GM12878 (cell line): ENCODE measurements around the gene TMTC3. TPM values are rescaled to one million over a fixed set of nuclear protein-coding genes. Genes with fewer than 3 reads are reported as not detected.

ENCODE experiments used
- ATAC-seq: fragments of 200-7000 bp; cut with Tn5 transposase; 3 replicates; pipeline ENCODE4 v1.9.1; 2020; ENCODE audit warnings: mild to moderate bottlenecking, moderate library complexity
- BruUV-seq: library from RNA; stranded (reverse); fragments of 400-500 nt; replicated peaks from 2 replicates; lab custom pipeline; 2021; lab: Mats Ljungman, UMichigan
- CTCF ChIA-PET: fragments of 300-600 bp; sonication (Branson Sonifier 250); formaldehyde crosslinking; extraction: SDS; loops from one replicate; lab custom pipeline; 2021; ENCODE audit warnings: inconsistent platforms; lab: Yijun Ruan, JAX
- POLR2A ChIA-PET: fragments of 350-600 bp; formaldehyde crosslinking; extraction: SDS; loops from one replicate; lab custom pipeline; 2021; ENCODE audit warnings: inconsistent platforms; lab: Charles Lee
- RAD21 ChIA-PET: fragments of 300-600 bp; sonication (Branson Sonifier 250); formaldehyde crosslinking; loops from one replicate; lab custom pipeline; 2023; ENCODE audit warnings: antibody characterized with exemption; ENCODE audit not compliant: unreplicated experiment; lab: Charles Lee
- SMC1A ChIA-PET: fragments of 300-600 bp; sonication (Branson Sonifier 250); formaldehyde crosslinking; loops from one replicate; lab custom pipeline; 2023; ENCODE audit not compliant: unreplicated experiment, uncharacterized antibody; lab: Charles Lee
- DNase-seq: peaks from one replicate; pipeline ENCODE4 v3.0.0-alpha.2; 2011; ENCODE audit warnings: low read depth, low spot score
- FAIRE-seq: peaks from 3 replicates; lab custom pipeline; 2011; peaks lifted over from hg19 to GRCh38; lab: Jason Lieb, UNC
- H2AFZ ChIP-seq: 2 replicates; pipeline ENCODE4 v1.6.0; 2011; ENCODE audit warnings: low read depth, low read length, control low read depth; ENCODE audit not compliant: control insufficient read depth
- H3K27ac ChIP-seq: 2 replicates; pipeline ENCODE4 v1.5.1; 2011; ENCODE audit warnings: control low read depth; ENCODE audit not compliant: control insufficient read depth, insufficient read depth
- H3K27me3 ChIP-seq, 2 experiments: replicated peaks in 1 of 2; 2 replicates each; pipeline versions ENCODE4 v1.6.0 to v1.6.1; 2011; ENCODE audit warnings: low read length in 1 of 2; ENCODE audit not compliant: control insufficient read depth in 2 of 2, insufficient read depth in 2 of 2
- H3K36me3 ChIP-seq, 2 experiments: 2 replicates each; pipeline ENCODE4 v1.5.1; 2011; ENCODE audit warnings: low read length in 1 of 2; ENCODE audit not compliant: control insufficient read depth in 2 of 2, insufficient read depth in 2 of 2
- H3K4me1 ChIP-seq: 2 replicates; pipeline ENCODE4 v1.6.1; 2011; ENCODE audit warnings: mild to moderate bottlenecking, low read length, moderate library complexity, mixed read lengths; ENCODE audit not compliant: control insufficient read depth, insufficient read depth
- H3K4me2 ChIP-seq: 2 replicates; pipeline ENCODE4 v1.6.0; 2011; ENCODE audit warnings: control low read depth; ENCODE audit not compliant: control insufficient read depth, insufficient read depth
- H3K4me3 ChIP-seq: fragments of 200-600 bp; sonication (generic); 2 replicates; pipeline ENCODE4 v1.5.1; 2016
- H3K79me2 ChIP-seq: 2 replicates; pipeline ENCODE4 v1.6.0; 2011; ENCODE audit warnings: low read length; ENCODE audit not compliant: control insufficient read depth, insufficient read depth
- H3K9ac ChIP-seq: 2 replicates; pipeline ENCODE4 v1.8.0; 2011; ENCODE audit warnings: low read length, control low read depth, mixed read lengths; ENCODE audit not compliant: control insufficient read depth, insufficient read depth
- H3K9me3 ChIP-seq: replicated peaks from 3 replicates; pipeline ENCODE4 v1.5.1; 2011; ENCODE audit warnings: mild to moderate bottlenecking, low read length; ENCODE audit not compliant: control insufficient read depth, insufficient read depth
- H4K20me1 ChIP-seq: 2 replicates; pipeline ENCODE4 v1.6.0; 2011; ENCODE audit not compliant: control insufficient read depth, insufficient read depth
- BACH1 ChIP-seq: fragments of 450-650 bp; IDR thresholded peaks from 2 replicates; pipeline ENCODE4 v1.6.1; 2017; ENCODE audit warnings: mild to moderate bottlenecking, borderline replicate concordance
- CEBPZ ChIP-seq: fragments of 150-350 bp; IDR thresholded peaks from 2 replicates; pipeline ENCODE4 v1.6.1; 2016; ENCODE audit warnings: low read depth, low read length
- CTCF ChIP-seq, 3 experiments: IDR thresholded peaks in 2 of 3; conservative IDR thresholded peaks in 1 of 3; 2 replicates each; pipeline ENCODE4 v1.5.1; 2011; ENCODE audit warnings: low read depth in 3 of 3, low read length in 3 of 3, mild to moderate bottlenecking in 3 of 3, control low read depth in 2 of 3, moderate library complexity in 2 of 3, inconsistent platforms in 1 of 3, mixed read lengths in 1 of 3; ENCODE audit not compliant: control insufficient read depth in 2 of 3, insufficient read depth in 1 of 3; ENCODE audit errors: extremely low read depth in 1 of 3
- FOXM1 ChIP-seq: IDR thresholded peaks from 2 replicates; pipeline ENCODE4 v1.6.1; 2012; ENCODE audit warnings: low read depth, mild to moderate bottlenecking, inconsistent platforms, low read length, moderate library complexity
- GATAD2B ChIP-seq: fragments of 450-650 bp; conservative IDR thresholded peaks from 2 replicates; pipeline ENCODE4 v1.6.1; 2017; ENCODE audit warnings: low read depth, mild to moderate bottlenecking, moderate library complexity
- MEF2B ChIP-seq: fragments of 450-650 bp; IDR thresholded peaks from 2 replicates; pipeline ENCODE4 v1.6.1; 2018; ENCODE audit warnings: mild to moderate bottlenecking, moderate library complexity; ENCODE audit not compliant: partially characterized antibody, poor library complexity, severe bottlenecking
- MTA2 ChIP-seq: fragments of 450-650 bp; IDR thresholded peaks from 2 replicates; pipeline ENCODE4 v1.6.1; 2016; ENCODE audit warnings: low read depth, mild to moderate bottlenecking, moderate library complexity
- NFYB ChIP-seq: IDR thresholded peaks from 2 replicates; pipeline ENCODE4 v1.6.1; 2011; ENCODE audit warnings: low read depth, mild to moderate bottlenecking, low read length, improper control_type of control experiment, moderate library complexity; ENCODE audit not compliant: insufficient read depth
- NR2C2 ChIP-seq: IDR thresholded peaks from 2 replicates; pipeline ENCODE4 v1.6.1; 2011; ENCODE audit warnings: borderline replicate concordance, low read depth; ENCODE audit not compliant: control insufficient read depth, insufficient read length
- PAX5 ChIP-seq: IDR thresholded peaks from 2 replicates; pipeline ENCODE4 v1.6.1; 2011; ENCODE audit warnings: low read depth, low read length, borderline replicate concordance
- SMAD1 ChIP-seq: fragments of 450-650 bp; IDR thresholded peaks from 2 replicates; pipeline ENCODE4 v1.6.1; 2018; ENCODE audit warnings: mild to moderate bottlenecking, low read depth; ENCODE audit not compliant: partially characterized antibody
- WRNIP1 ChIP-seq: IDR thresholded peaks from 2 replicates; pipeline ENCODE4 v1.6.1; 2011; ENCODE audit warnings: low read depth, low read length, improper control_type of control experiment, borderline replicate concordance
- ZNF274 ChIP-seq: IDR thresholded peaks from one replicate; pipeline ENCODE4 v1.8.0; 2011; ENCODE audit not compliant: insufficient read length, insufficient read depth
- WGBS: methylation state at CpG from one replicate; pipeline ENCODE4 v1.1.6; 2016; ENCODE audit warnings: low lambda C conversion rate; ENCODE audit not compliant: insufficient replicate concordance, insufficient coverage; ENCODE audit errors: missing lambda C conversion rate; 5-methylcytosine and 5-hydroxymethylcytosine counted together
- in situ Hi-C: fragments of 300-500 bp; cut with MboI; formaldehyde crosslinking; loops from 9 replicates; pipeline ENCODE4 v1.14.3; 2018; ENCODE audit warnings: mixed read lengths
- intact Hi-C: fragments of 100-400 bp; cut with micrococcal nuclease; formaldehyde crosslinking; loops from one replicate; pipeline ENCODE4 v1.14.2; 2022; ENCODE audit not compliant: unreplicated experiment
- polyA plus RNA-seq, 11 experiments: library from polyadenylated mRNA; depleted of rRNA in 4 of 11; unstranded in 6 of 11; stranded (reverse) in 5 of 11; fragments of >200 nt; fragmentation: Nextera tagmentation in 4 of 11; fragmentation: Illumina TruSeq in 1 of 11; extraction: Ambion mirVana in 4 of 11; extraction: Trizol in 1 of 11; gene quantifications; 1 replicate in 1 of 11; 2 replicates in 10 of 11; pipeline versions ENCODE4 v1.2.1 to v1.2.3, GENCODE V29; 2011 to 2016; ENCODE audit warnings: inconsistent platforms in 2 of 11, missing spikeins in 2 of 11, low read depth in 1 of 11
- total RNA-seq, 4 experiments: library from RNA; depleted of rRNA in 3 of 4; stranded (reverse); fragments of >200 nt in 3 of 4; fragmentation: Illumina TruSeq in 1 of 4; extraction: Trizol in 1 of 4; gene quantifications; 2 replicates each; pipeline versions ENCODE4 v1.2.1 to v1.2.3, GENCODE V29; 2013 to 2021
- TF ChIP-seq, protein P1 (sequence below): fragments of 450-650 bp; formaldehyde crosslinking; IDR thresholded peaks from 2 replicates; pipeline ENCODE4 v1.5.0; 2022; ENCODE audit warnings: mild to moderate bottlenecking, missing genetic modification characterization

TMTC3 gene
- total and polyA plus RNA-seq, 10 of the 15 experiments (the other 5 are each of a cell fraction or from before 2014, with no cell fraction given): 1.4 to 5.7 (median 3.5) TPM

- in situ Hi-C loops (no loop called here), intact Hi-C loops (no loop called here)
- DNase-seq (no peak), ATAC-seq (no peak), FAIRE-seq (no peak)
- Histone ChIP-seq H3K9ac (no peak overlapping the region), H3K4me1 (no peaks in the 10 kb centered on the region), H3K9me3 (no peaks in the 10 kb centered on the region), H4K20me1 (no peaks in the 10 kb centered on the region), H3K4me2 (no peak overlapping the region), H3K4me3 (no peak overlapping the region), H3K36me3 (no peaks in the 10 kb centered on the region), H3K27ac (no peak overlapping the region), H3K27me3 (no peaks in the 10 kb centered on the region), H3K79me2 (no peaks in the 10 kb centered on the region), H2AFZ (no peak overlapping the region)
- no TSS peak for BruUV-seq
- ChIA-PET POLR2A (no interaction called here), RAD21 (no interaction called here), SMC1A (interaction anchor here (0.7 kb wide), 1 partner anchor 134 kb away, joined by 3 read pairs; no protein-coding TSS in a partner anchor), CTCF (no interaction called here)
- WGBS: 95% methylated on average over 2 of the region's 2 CpGs
- TF ChIP-seq WRNIP1 (no peak), BACH1 (no peak), NR2C2 (no peak), GATAD2B (no peak), PAX5 (no peak), ZNF274 (no peak), SMAD1 (no peak), FOXM1 (no peak), MTA2 (no peak), NFYB (no peak), CTCF (IDR thresholded peaks at IDR 0.05 in 2 of 3, conservative IDR thresholded peaks at IDR 0.05 in 1 of 3; ENCODE audit: control insufficient read depth in 2 of 3, extremely low read depth in 1 of 3, insufficient read depth in 1 of 3, low read depth in 3 of 3, low read length in 3 of 3) (no peak), CEBPZ (no peak), MEF2B (no peak)
- TF ChIP-seq, protein P1, sequence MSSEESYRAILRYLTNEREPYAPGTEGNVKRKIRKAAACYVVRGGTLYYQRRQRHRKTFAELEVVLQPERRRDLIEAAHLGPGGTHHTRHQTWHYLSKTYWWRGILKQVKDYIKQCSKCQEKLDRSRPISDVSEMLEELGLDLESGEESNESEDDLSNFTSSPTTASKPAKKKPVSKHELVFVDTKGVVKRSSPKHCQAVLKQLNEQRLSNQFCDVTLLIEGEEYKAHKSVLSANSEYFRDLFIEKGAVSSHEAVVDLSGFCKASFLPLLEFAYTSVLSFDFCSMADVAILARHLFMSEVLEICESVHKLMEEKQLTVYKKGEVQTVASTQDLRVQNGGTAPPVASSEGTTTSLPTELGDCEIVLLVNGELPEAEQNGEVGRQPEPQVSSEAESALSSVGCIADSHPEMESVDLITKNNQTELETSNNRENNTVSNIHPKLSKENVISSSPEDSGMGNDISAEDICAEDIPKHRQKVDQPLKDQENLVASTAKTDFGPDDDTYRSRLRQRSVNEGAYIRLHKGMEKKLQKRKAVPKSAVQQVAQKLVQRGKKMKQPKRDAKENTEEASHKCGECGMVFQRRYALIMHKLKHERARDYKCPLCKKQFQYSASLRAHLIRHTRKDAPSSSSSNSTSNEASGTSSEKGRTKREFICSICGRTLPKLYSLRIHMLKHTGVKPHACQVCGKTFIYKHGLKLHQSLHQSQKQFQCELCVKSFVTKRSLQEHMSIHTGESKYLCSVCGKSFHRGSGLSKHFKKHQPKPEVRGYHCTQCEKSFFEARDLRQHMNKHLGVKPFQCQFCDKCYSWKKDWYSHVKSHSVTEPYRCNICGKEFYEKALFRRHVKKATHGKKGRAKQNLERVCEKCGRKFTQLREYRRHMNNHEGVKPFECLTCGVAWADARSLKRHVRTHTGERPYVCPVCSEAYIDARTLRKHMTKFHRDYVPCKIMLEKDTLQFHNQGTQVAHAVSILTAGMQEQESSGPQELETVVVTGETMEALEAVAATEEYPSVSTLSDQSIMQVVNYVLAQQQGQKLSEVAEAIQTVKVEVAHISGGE (CRISPR knock-in tag): no peak
These were observed 45.5 kb downstream of the TMTC3 start for GRCh38 chr12:88187571-88187970.
